Measurements from ENCODE around the gene UNC80.

UNC80 gene

DNA sequence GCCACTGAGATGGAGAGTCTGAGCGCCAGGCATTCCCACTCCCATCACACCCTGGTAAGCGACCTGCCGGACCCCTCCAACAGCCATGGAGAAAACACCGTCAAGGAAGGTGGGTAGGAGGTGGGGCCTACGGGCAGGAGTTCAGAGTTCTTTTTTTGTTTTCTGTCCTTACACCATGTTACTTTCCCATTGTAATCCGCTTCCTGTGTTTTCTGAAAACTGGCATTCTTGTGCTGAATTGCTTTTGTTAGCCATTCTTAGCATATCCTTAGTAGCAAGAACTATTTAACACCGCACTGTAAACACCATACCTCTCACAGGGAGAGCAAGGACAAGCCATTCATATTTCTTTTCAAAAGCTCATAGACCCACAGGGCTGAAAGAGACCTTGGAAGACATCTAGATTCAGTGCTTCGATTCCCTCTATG, 46.2 kb downstream of the UNC80 start:
- no peaks in the 10 kb centered on the region for H3K4me1 ChIP-seq (ENCODE audit: insufficient read depth, low read length)
- H3K27me3 ChIP-seq (ENCODE audit: control insufficient read depth in 1 of 2, insufficient read depth in 2 of 2, low read length in 2 of 2) = no peaks in the 10 kb centered on the region
- no peaks in the 10 kb centered on the region for H3K9me3 ChIP-seq (ENCODE audit: low read length)
- no peak overlapping the region for H3K27ac ChIP-seq (ENCODE audit: low read depth, low read length)
- no peaks in the 10 kb centered on the region for H3K36me3 ChIP-seq (ENCODE audit: insufficient read depth, low read length)
- no peak overlapping the region for H3K4me3 ChIP-seq (ENCODE audit: low read depth in 1 of 2, low read length in 2 of 2)
- H3K9ac ChIP-seq (ENCODE audit: low read length) = no peak overlapping the region

GRCh38 chr2:209818939-209819338, 47.3 kb downstream of the UNC80 start:
- Histone ChIP-seq H3K27me3 (ENCODE audit: control insufficient read depth in 1 of 2, insufficient read depth in 2 of 2, low read length in 2 of 2) (no peaks in the 10 kb centered on the region), H3K9me3 (ENCODE audit: low read length) (no peaks in the 10 kb centered on the region)

DNA sequence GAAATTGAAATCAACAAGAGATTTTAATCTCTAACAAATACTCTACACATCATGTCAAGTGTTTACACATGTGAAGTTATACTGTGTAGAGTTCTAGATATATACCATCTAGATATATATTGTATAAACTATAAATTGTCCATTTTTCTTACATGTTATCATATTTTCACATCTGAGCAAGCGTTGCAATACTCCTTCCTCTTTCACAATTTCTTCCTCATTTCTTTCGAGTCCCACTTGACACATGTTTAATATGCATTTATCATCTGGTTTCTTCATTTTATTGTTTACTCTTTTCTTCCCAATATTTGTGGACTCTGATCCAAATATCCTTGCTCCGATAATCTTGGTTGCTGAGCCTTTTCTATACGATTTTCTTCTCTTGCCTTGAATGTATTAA, 50.2 kb downstream of the UNC80 start:
- Histone ChIP-seq H3K27me3 (ENCODE audit: control insufficient read depth in 1 of 2, insufficient read depth in 2 of 2, low read length in 2 of 2) (no peaks in the 10 kb centered on the region), H3K4me1 (ENCODE audit: insufficient read depth, low read length) (no peaks in the 10 kb centered on the region), H3K9me3 (ENCODE audit: low read length) (no peaks in the 10 kb centered on the region), H3K4me3 (ENCODE audit: low read depth in 1 of 2, low read length in 2 of 2) (no peak overlapping the region), H3K27ac (ENCODE audit: low read depth, low read length) (no peak overlapping the region), H3K9ac (ENCODE audit: low read length) (no peak overlapping the region), H3K36me3 (ENCODE audit: insufficient read depth, low read length) (no peaks in the 10 kb centered on the region)

More at GRCh38 chr2:209818939-209819338, 47.3 kb downstream of the UNC80 start:
- Histone ChIP-seq H3K4me1 (ENCODE audit: insufficient read depth, low read length) (no peaks in the 10 kb centered on the region), H3K27ac (ENCODE audit: low read depth, low read length) (no peak overlapping the region), H3K9ac (ENCODE audit: low read length) (no peak overlapping the region), H3K36me3 (ENCODE audit: insufficient read depth, low read length) (no peaks in the 10 kb centered on the region), H3K4me3 (ENCODE audit: low read depth in 1 of 2, low read length in 2 of 2) (no peak overlapping the region)

- Histone ChIP-seq H3K27me3 (ENCODE audit: control insufficient read depth in 1 of 2, insufficient read depth in 2 of 2, low read length in 2 of 2) (no peaks in the 10 kb centered on the region), H3K9ac (ENCODE audit: low read length) (no peak overlapping the region), H3K27ac (ENCODE audit: low read depth, low read length) (no peak overlapping the region), H3K4me1 (ENCODE audit: insufficient read depth, low read length) (no peaks in the 10 kb centered on the region), H3K4me3 (ENCODE audit: low read depth in 1 of 2, low read length in 2 of 2) (no peak overlapping the region), H3K9me3 (ENCODE audit: low read length) (no peaks in the 10 kb centered on the region), H3K36me3 (ENCODE audit: insufficient read depth, low read length) (no peaks in the 10 kb centered on the region)
Measured at GRCh38 chr2:209823484-209823883, 51.9 kb downstream of the UNC80 start.

GRCh38 chr2:209824391-209824790, 52.8 kb downstream of the UNC80 start:
- Histone ChIP-seq H3K27ac (ENCODE audit: low read depth, low read length) (no peak overlapping the region), H3K27me3 (ENCODE audit: control insufficient read depth in 1 of 2, insufficient read depth in 2 of 2, low read length in 2 of 2) (no peaks in the 10 kb centered on the region), H3K9me3 (ENCODE audit: low read length) (no peaks in the 10 kb centered on the region), H3K4me1 (ENCODE audit: insufficient read depth, low read length) (no peaks in the 10 kb centered on the region), H3K36me3 (ENCODE audit: insufficient read depth, low read length) (no peaks in the 10 kb centered on the region), H3K9ac (ENCODE audit: low read length) (no peak overlapping the region), H3K4me3 (ENCODE audit: low read depth in 1 of 2, low read length in 2 of 2) (no peak overlapping the region)

GRCh38 chr2:209830722-209831465, 59.3 kb downstream of the UNC80 start:
- H3K4me3 ChIP-seq (ENCODE audit: low read depth in 1 of 2, low read length in 2 of 2) = no peak overlapping the region
- no peaks in the 10 kb centered on the region for H3K36me3 ChIP-seq (ENCODE audit: insufficient read depth, low read length)
- H3K27ac ChIP-seq (ENCODE audit: low read depth, low read length) = no peak overlapping the region
- no peak overlapping the region for H3K9ac ChIP-seq (ENCODE audit: low read length)
- no peaks in the 10 kb centered on the region for H3K9me3 ChIP-seq (ENCODE audit: low read length)
- no peaks in the 10 kb centered on the region for H3K27me3 ChIP-seq (ENCODE audit: control insufficient read depth in 1 of 2, insufficient read depth in 2 of 2, low read length in 2 of 2)
- no peaks in the 10 kb centered on the region for H3K4me1 ChIP-seq (ENCODE audit: insufficient read depth, low read length)

- Histone ChIP-seq H3K9me3 (ENCODE audit: low read length) (no peaks in the 10 kb centered on the region), H3K4me1 (ENCODE audit: insufficient read depth, low read length) (no peaks in the 10 kb centered on the region), H3K9ac (ENCODE audit: low read length) (no peak overlapping the region), H3K27me3 (ENCODE audit: control insufficient read depth in 1 of 2, insufficient read depth in 2 of 2, low read length in 2 of 2) (no peaks in the 10 kb centered on the region), H3K4me3 (ENCODE audit: low read depth in 1 of 2, low read length in 2 of 2) (no peak overlapping the region), H3K27ac (ENCODE audit: low read depth, low read length) (no peak overlapping the region), H3K36me3 (ENCODE audit: insufficient read depth, low read length) (no peaks in the 10 kb centered on the region)
Measured at GRCh38 chr2:209834767-209835166, 63.1 kb downstream of the UNC80 start.

DNA sequence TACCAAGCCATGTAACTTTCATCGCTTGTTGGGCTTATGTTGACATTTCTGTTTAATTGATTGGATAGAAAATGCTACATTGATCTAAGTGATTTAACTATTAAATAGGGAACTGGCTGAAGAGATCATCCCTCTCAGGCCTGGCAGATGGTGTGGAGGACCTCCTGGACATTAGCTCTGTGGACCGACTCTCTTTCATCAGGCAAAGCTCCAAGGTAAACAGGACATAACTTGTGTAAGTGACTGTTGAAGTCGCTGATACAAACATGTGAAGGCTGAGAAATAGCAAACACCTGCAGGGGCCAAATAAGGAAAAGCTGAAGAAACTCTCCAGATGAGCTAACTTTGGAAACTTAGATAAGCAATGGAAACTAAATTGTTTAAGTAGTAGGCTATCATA, 68.8 kb downstream of the UNC80 start:
- no peaks in the 10 kb centered on the region for H3K4me1 ChIP-seq (ENCODE audit: insufficient read depth, low read length)
- H3K9me3 ChIP-seq (ENCODE audit: low read length) = no peaks in the 10 kb centered on the region
- H3K27me3 ChIP-seq (ENCODE audit: control insufficient read depth in 1 of 2, insufficient read depth in 2 of 2, low read length in 2 of 2) = no peaks in the 10 kb centered on the region
- no peak overlapping the region for H3K9ac ChIP-seq (ENCODE audit: low read length)
- no peaks in the 10 kb centered on the region for H3K36me3 ChIP-seq (ENCODE audit: insufficient read depth, low read length)
- no peak overlapping the region for H3K27ac ChIP-seq (ENCODE audit: low read depth, low read length)
- H3K4me3 ChIP-seq (ENCODE audit: low read depth in 1 of 2, low read length in 2 of 2) = no peak overlapping the region

DNA sequence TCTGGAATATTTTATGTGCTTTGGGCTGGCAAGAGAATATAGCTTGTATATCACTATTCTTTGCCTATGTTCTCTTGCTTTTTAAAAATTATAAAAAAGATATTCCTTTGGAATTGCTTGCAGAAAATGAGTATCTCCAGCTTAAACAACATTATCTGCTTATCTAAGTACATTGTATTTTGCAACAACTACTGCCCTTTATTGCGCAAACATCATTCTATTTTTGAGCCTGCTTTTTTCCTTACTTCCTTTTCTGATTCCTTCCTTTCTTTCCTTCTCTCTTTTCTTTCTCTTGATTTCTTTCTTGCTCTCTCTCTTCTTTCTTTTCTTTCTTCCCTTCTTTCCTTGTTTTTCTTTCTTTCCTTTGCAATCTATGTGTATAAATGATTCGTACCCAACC, 74.0 kb downstream of the UNC80 start:
- Histone ChIP-seq H3K4me3 (ENCODE audit: low read depth in 1 of 2, low read length in 2 of 2) (no peak overlapping the region), H3K36me3 (ENCODE audit: insufficient read depth, low read length) (no peaks in the 10 kb centered on the region), H3K4me1 (ENCODE audit: insufficient read depth, low read length) (no peaks in the 10 kb centered on the region), H3K27ac (ENCODE audit: low read depth, low read length) (no peak overlapping the region), H3K27me3 (ENCODE audit: control insufficient read depth in 1 of 2, insufficient read depth in 2 of 2, low read length in 2 of 2) (no peaks in the 10 kb centered on the region), H3K9me3 (ENCODE audit: low read length) (no peaks in the 10 kb centered on the region), H3K9ac (ENCODE audit: low read length) (no peak overlapping the region)

DNA sequence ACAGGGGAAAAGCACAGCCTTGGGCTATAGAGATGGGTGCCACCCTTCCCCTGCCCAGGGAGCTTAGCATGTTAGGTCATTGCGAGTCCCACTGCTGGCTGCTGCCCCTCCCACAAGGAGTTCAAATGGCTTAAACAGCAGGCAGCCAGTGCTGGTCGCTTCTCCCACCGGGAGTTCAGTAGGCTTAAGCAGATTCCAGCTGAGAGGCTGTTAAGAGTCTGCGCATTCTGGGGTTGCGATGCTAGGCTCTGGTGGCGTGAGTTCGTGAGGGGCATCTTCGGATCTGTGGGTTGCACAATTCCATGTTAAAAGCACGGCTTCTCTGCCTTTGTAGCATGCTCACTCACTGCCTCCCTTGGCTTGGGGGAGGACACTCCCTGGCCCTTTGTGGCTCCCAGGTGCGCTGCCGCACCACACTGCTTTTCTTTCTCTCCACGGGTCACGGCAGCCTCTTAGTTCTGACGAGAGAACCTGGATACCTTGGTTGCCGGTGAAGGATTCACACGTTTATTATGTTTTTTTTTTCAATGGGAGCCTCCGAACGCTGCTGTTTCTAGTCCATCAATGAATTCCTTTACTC, 93.2 kb downstream of the UNC80 start:
- Histone ChIP-seq H3K4me1 (ENCODE audit: insufficient read depth, low read length) (no peaks in the 10 kb centered on the region), H3K27me3 (ENCODE audit: control insufficient read depth in 1 of 2, insufficient read depth in 2 of 2, low read length in 2 of 2) (no peaks in the 10 kb centered on the region), H3K27ac (ENCODE audit: low read depth, low read length) (no peak overlapping the region), H3K9me3 (ENCODE audit: low read length) (no peaks in the 10 kb centered on the region), H3K36me3 (ENCODE audit: insufficient read depth, low read length) (no peaks in the 10 kb centered on the region), H3K4me3 (ENCODE audit: low read depth in 1 of 2, low read length in 2 of 2) (no peak overlapping the region), H3K9ac (ENCODE audit: low read length) (no peak overlapping the region)

- H3K4me3 ChIP-seq (ENCODE audit: low read depth in 1 of 2, low read length in 2 of 2) = no peak overlapping the region
- H3K27me3 ChIP-seq (ENCODE audit: control insufficient read depth in 1 of 2, insufficient read depth in 2 of 2, low read length in 2 of 2) = no peaks in the 10 kb centered on the region
- no peaks in the 10 kb centered on the region for H3K4me1 ChIP-seq (ENCODE audit: insufficient read depth, low read length)
- no peak overlapping the region for H3K9ac ChIP-seq (ENCODE audit: low read length)
- H3K27ac ChIP-seq (ENCODE audit: low read depth, low read length) = no peak overlapping the region
- H3K36me3 ChIP-seq (ENCODE audit: insufficient read depth, low read length) = no peaks in the 10 kb centered on the region
- no peaks in the 10 kb centered on the region for H3K9me3 ChIP-seq (ENCODE audit: low read length)
Measured at GRCh38 chr2:209868271-209868994, 96.8 kb downstream of the UNC80 start.

Data from muscle layer of colon (tissue), 2 donors.